Effector memory CD4-positive, alpha-beta T cell (primary cell): ENCODE measurements around the gene VAMP2.

Experiments
- DNase-seq, 3 donors: peaks; one replicate each; pipeline ENCODE4 v3.0.0-alpha.2; 2020
- H3K27ac ChIP-seq: 2 replicates; pipeline ENCODE4 v1.7.0; 2013; ENCODE audit warnings: mild to moderate bottlenecking, low read length, moderate library complexity; ENCODE audit not compliant: insufficient read depth, poor library complexity, severe bottlenecking
- H3K27me3 ChIP-seq: replicated peaks from 2 replicates; pipeline ENCODE4 v1.7.0; 2013; ENCODE audit warnings: mild to moderate bottlenecking, low read length; ENCODE audit not compliant: insufficient read depth, control insufficient read depth, poor library complexity, severe bottlenecking
- H3K36me3 ChIP-seq: 2 replicates; pipeline ENCODE4 v1.7.0; 2013; ENCODE audit warnings: mild to moderate bottlenecking, low read length, moderate library complexity; ENCODE audit not compliant: control insufficient read depth, insufficient read depth
- H3K4me1 ChIP-seq: 2 replicates; pipeline ENCODE4 v1.7.0; 2013; ENCODE audit warnings: low read length, mild to moderate bottlenecking; ENCODE audit not compliant: control insufficient read depth, insufficient read depth, poor library complexity, severe bottlenecking
- H3K4me3 ChIP-seq: 2 replicates; pipeline ENCODE4 v1.7.0; 2013; ENCODE audit warnings: low read length, low read depth, mild to moderate bottlenecking; ENCODE audit not compliant: insufficient read depth, poor library complexity, severe bottlenecking
- H3K9me3 ChIP-seq: 2 replicates; pipeline ENCODE4 v1.7.0; 2013; ENCODE audit warnings: mild to moderate bottlenecking, low read length, moderate library complexity; ENCODE audit not compliant: control insufficient read depth

VAMP2 gene

GRCh38 chr17:8148560-8148959 lies 14.2 kb downstream of the VAMP2 start:
- Histone ChIP-seq H3K36me3 (peaks cover 68% of the 10 kb centered on the region), H3K9me3 (no peaks in the 10 kb centered on the region), H3K4me1 (peaks cover 35% of the 10 kb centered on the region), H3K4me3 (no peak overlapping the region), H3K27ac (no peak overlapping the region), H3K27me3 (no peaks in the 10 kb centered on the region)
- DNase-seq: no peak

GRCh38 chr17:8147805-8148404 lies 14.8 kb downstream of the VAMP2 start:
- no peak overlapping the region for H3K27ac ChIP-seq
- H3K4me1 ChIP-seq: peaks cover 28% of the 10 kb centered on the region
- no peak overlapping the region for H3K4me3 ChIP-seq
- peaks cover 74% of the 10 kb centered on the region for H3K36me3 ChIP-seq
- no peak for DNase-seq
- H3K27me3 ChIP-seq: no peaks in the 10 kb centered on the region
- H3K9me3 ChIP-seq: no peaks in the 10 kb centered on the region

- Histone ChIP-seq H3K27ac (no peak overlapping the region), H3K4me3 (no peak overlapping the region), H3K36me3 (peaks cover 81% of the 10 kb centered on the region), H3K9me3 (no peaks in the 10 kb centered on the region), H3K27me3 (no peaks in the 10 kb centered on the region), H3K4me1 (peaks cover 22% of the 10 kb centered on the region)
- DNase-seq: no peak
Observed at GRCh38 chr17:8147141-8147804, 15.5 kb downstream of the VAMP2 start.

- Histone ChIP-seq H3K9me3 (no peaks in the 10 kb centered on the region), H3K4me3 (no peak overlapping the region), H3K27me3 (no peaks in the 10 kb centered on the region), H3K4me1 (peaks cover 16% of the 10 kb centered on the region), H3K27ac (no peak overlapping the region), H3K36me3 (peaks cover 86% of the 10 kb centered on the region)
- DNase-seq: no peak
Observed at GRCh38 chr17:8146381-8147140, 16.2 kb downstream of the VAMP2 start.

- peaks cover 8% of the 10 kb centered on the region for H3K4me1 ChIP-seq
Observed at GRCh38 chr17:8145811-8146210, 16.9 kb downstream of the VAMP2 start.

GRCh38 chr17:8144401-8145231 lies 18.1 kb downstream of the VAMP2 start:
- Histone ChIP-seq H3K9me3 (no peaks in the 10 kb centered on the region), H3K27ac (no peak overlapping the region), H3K4me3 (no peak overlapping the region), H3K4me1 (no peaks in the 10 kb centered on the region), H3K36me3 (peaks cover 84% of the 10 kb centered on the region), H3K27me3 (no peaks in the 10 kb centered on the region)
- DNase-seq: no peak

More at GRCh38 chr17:8145811-8146210, 16.9 kb downstream of the VAMP2 start:
- H3K27me3 ChIP-seq: no peaks in the 10 kb centered on the region
- DNase-seq: no peak
- H3K4me3 ChIP-seq: no peak overlapping the region
- no peaks in the 10 kb centered on the region for H3K9me3 ChIP-seq
- no peak overlapping the region for H3K27ac ChIP-seq
- H3K36me3 ChIP-seq: peaks cover 88% of the 10 kb centered on the region

GRCh38 chr17:8143581-8144400 lies 19.0 kb downstream of the VAMP2 start:
- H3K4me1 ChIP-seq: no peaks in the 10 kb centered on the region
- no peaks in the 10 kb centered on the region for H3K27me3 ChIP-seq
- H3K4me3 ChIP-seq: no peak overlapping the region
- no peaks in the 10 kb centered on the region for H3K9me3 ChIP-seq
- peaks cover 75% of the 10 kb centered on the region for H3K36me3 ChIP-seq
- no peak overlapping the region for H3K27ac ChIP-seq
- no peak for DNase-seq

- Histone ChIP-seq H3K4me3 (no peak overlapping the region), H3K27me3 (no peaks in the 10 kb centered on the region), H3K36me3 (peaks cover 68% of the 10 kb centered on the region), H3K27ac (no peak overlapping the region), H3K9me3 (no peaks in the 10 kb centered on the region), H3K4me1 (peaks cover 6% of the 10 kb centered on the region)
- DNase-seq: no peak
Observed at GRCh38 chr17:8142887-8143580, 19.7 kb downstream of the VAMP2 start.
